NT2/D1 (cell line): ENCODE data around the gene PUM1.

ENCODE experiments used
- SUZ12 ChIP-seq: IDR thresholded peaks from 2 replicates; pipeline ENCODE4 v1.6.1; 2011; ENCODE audit not compliant: insufficient read length, insufficient read depth; ENCODE audit errors: extremely low read depth
- YY1 ChIP-seq: IDR thresholded peaks from 2 replicates; pipeline ENCODE4 v1.6.1; 2011; ENCODE audit not compliant: insufficient read length, insufficient read depth
- ZNF274 ChIP-seq: IDR thresholded peaks from 2 replicates; pipeline ENCODE4 v1.6.1; 2011; ENCODE audit warnings: mild to moderate bottlenecking, low read depth, low read length

- TF ChIP-seq ZNF274, result no peak
- TF ChIP-seq YY1, result no peak
- TF ChIP-seq SUZ12, result no peak
Measured at GRCh38 chr1:31006747-31007146, 58.8 kb downstream of the PUM1 start.
